K562 (cell line): ENCODE measurements around the gene VPS45. TPM values are rescaled to one million over a fixed set of nuclear protein-coding genes. Genes with fewer than 3 reads are reported as not detected.

Source experiments
- ATAC-seq: fragments of 200-7000 bp; cut with Tn5 transposase; 3 replicates; pipeline ENCODE4 v1.9.1; 2020; ENCODE audit warnings: moderate library complexity
- BruUV-seq: library from RNA; stranded (reverse); fragments of 400-500 nt; replicated peaks from 2 replicates; lab custom pipeline; 2021; lab: Mats Ljungman, UMichigan
- CTCF ChIA-PET: fragments of 300-600 bp; formaldehyde crosslinking; extraction: SDS; loops from one replicate; lab custom pipeline; 2021; ENCODE audit warnings: low intra/inter-chr PET ratio; lab: Yijun Ruan, JAX
- POLR2A ChIA-PET: fragments of 300-600, 350-650 bp; sonication (Branson Sonifier 250); formaldehyde crosslinking; extraction: SDS; loops from one replicate; lab custom pipeline; 2021; ENCODE audit warnings: antibody characterized with exemption, inconsistent platforms; lab: Yijun Ruan, JAX
- DNase-seq, 4 experiments: peaks; one replicate each; pipeline versions ENCODE4 v3.0.0 to v3.0.0-alpha.2; 2011 to 2018; ENCODE audit warnings: low spot score in 3 of 4, mixed read lengths in 3 of 4; ENCODE audit errors: extremely low read depth in 1 of 4
- FAIRE-seq: peaks from 2 replicates; lab custom pipeline; 2011; peaks lifted over from hg19 to GRCh38; lab: Jason Lieb, UNC
- H2AFZ ChIP-seq: 2 replicates; pipeline ENCODE4 v1.6.0; 2011; ENCODE audit warnings: low read depth, low read length, control low read depth, inconsistent platforms
- H3K27ac ChIP-seq: fragments of 200-600 bp; 3 replicates; pipeline ENCODE4 v1.8.0; 2011; ENCODE audit warnings: low read depth, mild to moderate bottlenecking, control low read depth, inconsistent platforms, low read length, moderate library complexity, mixed read lengths; ENCODE audit errors: extremely low read depth
- H3K27me3 ChIP-seq, 2 experiments: fragments of 300-600 bp in 1 of 2; 2 replicates in 1 of 2; 3 replicates in 1 of 2; pipeline versions ENCODE4 v1.6.0 to v1.8.0; 2011; ENCODE audit warnings: inconsistent platforms in 2 of 2, low read length in 2 of 2, mild to moderate bottlenecking in 1 of 2, mixed read lengths in 1 of 2, moderate library complexity in 1 of 2; ENCODE audit not compliant: control insufficient read depth in 2 of 2, insufficient read depth in 2 of 2
- H3K36me3 ChIP-seq: fragments of 300-600 bp; 3 replicates; pipeline ENCODE4 v1.8.0; 2011; ENCODE audit warnings: mild to moderate bottlenecking, low read length, inconsistent platforms; ENCODE audit not compliant: control insufficient read depth, insufficient read depth
- H3K4me1 ChIP-seq, 2 experiments: fragments of 200-600 bp in 1 of 2; replicated peaks in 1 of 2; 2 replicates in 1 of 2; 3 replicates in 1 of 2; pipeline versions ENCODE4 v1.5.1 to v1.8.0; 2011; ENCODE audit warnings: inconsistent platforms in 2 of 2, low read length in 2 of 2, mild to moderate bottlenecking in 1 of 2, mixed read lengths in 1 of 2, moderate library complexity in 1 of 2; ENCODE audit not compliant: control insufficient read depth in 2 of 2, insufficient read depth in 2 of 2
- H3K4me2 ChIP-seq: 2 replicates; pipeline ENCODE4 v1.6.1; 2011; ENCODE audit warnings: low read length, control low read depth, inconsistent platforms, mixed read lengths; ENCODE audit not compliant: insufficient read depth
- H3K4me3 ChIP-seq: fragments of 200-600 bp; sonication (generic), shearing (Covaris generic); 2 replicates; pipeline ENCODE4 v1.5.1; 2016; ENCODE audit warnings: control low read depth, inconsistent platforms
- H3K79me2 ChIP-seq: fragments of 200-600 bp; 3 replicates; pipeline ENCODE4 v1.8.0; 2011; ENCODE audit warnings: low read length, inconsistent platforms; ENCODE audit not compliant: control insufficient read depth, insufficient read depth
- H3K9ac ChIP-seq, 2 experiments: 2 replicates each; pipeline versions ENCODE4 v1.6.0 to v1.6.1; 2011; ENCODE audit warnings: low read depth in 2 of 2, low read length in 2 of 2, control low read depth in 1 of 2, inconsistent platforms in 1 of 2, mild to moderate bottlenecking in 1 of 2, mixed read lengths in 1 of 2; ENCODE audit not compliant: insufficient read depth in 1 of 2
- H3K9me1 ChIP-seq: one replicate; pipeline ENCODE4 v1.6.0; 2011; ENCODE audit warnings: inconsistent platforms, mild to moderate bottlenecking, low read length, moderate library complexity; ENCODE audit not compliant: control insufficient read depth, insufficient read depth
- H3K9me3 ChIP-seq: replicated peaks from 2 replicates; pipeline ENCODE4 v1.5.1; 2011; ENCODE audit warnings: low read depth, low read length, inconsistent platforms; ENCODE audit not compliant: control insufficient read depth, insufficient read depth
- H4K20me1 ChIP-seq: replicated peaks from 2 replicates; pipeline ENCODE4 v1.6.1; 2011; ENCODE audit warnings: low read length, inconsistent platforms, mixed read lengths; ENCODE audit not compliant: control insufficient read depth, insufficient read depth
- HEY1 ChIP-seq: fragments of 250-450 bp; sonication (Bioruptor Pico); IDR thresholded peaks from 2 replicates; pipeline ENCODE4 v1.5.0; 2020; ENCODE audit warnings: mild to moderate bottlenecking, moderate library complexity, borderline replicate concordance
- ILK ChIP-seq: fragments of 450-650 bp; IDR thresholded peaks from 2 replicates; pipeline ENCODE4 v1.6.1; 2016; ENCODE audit warnings: missing genetic modification characterization, low read depth, mild to moderate bottlenecking, missing compliant biosample characterization, moderate library complexity, borderline replicate concordance
- KHSRP ChIP-seq: fragments of 450-650 bp; IDR thresholded peaks from 2 replicates; pipeline ENCODE4 v1.6.1; 2017
- ZNF12 ChIP-seq: sonication (generic); formaldehyde crosslinking; IDR thresholded peaks from 2 replicates; pipeline ENCODE4 v1.4.0; 2020; ENCODE audit warnings: mild to moderate bottlenecking, missing genetic modification reagents
- WGBS: fragments of 100-300 bp; shearing (Covaris generic); methylation state at CpG from one replicate; pipeline ENCODE4 v1.1.6; 2016; ENCODE audit warnings: low coverage, mixed read lengths; ENCODE audit not compliant: insufficient coverage; ENCODE audit errors: missing lambda C conversion rate; 5-methylcytosine and 5-hydroxymethylcytosine counted together
- in situ Hi-C: fragments of 300-500 bp; cut with MboI; formaldehyde crosslinking; loops from 4 replicates; pipeline ENCODE4 v1.15.0; 2018; ENCODE audit warnings: inconsistent platforms, mixed read lengths
- intact Hi-C: fragments of 100-400 bp; cut with micrococcal nuclease; formaldehyde crosslinking; loops from 2 replicates; pipeline ENCODE4 v1.14.2; 2022
- polyA plus RNA-seq, 8 experiments: library from polyadenylated mRNA; depleted of rRNA in 4 of 8; stranded (reverse) in 5 of 8; unstranded in 3 of 8; fragments of >200 nt; fragmentation: Nextera tagmentation in 2 of 8; fragmentation: Illumina TruSeq in 1 of 8; extraction: Ambion mirVana in 2 of 8; extraction: Trizol in 1 of 8; gene quantifications; 2 replicates each; pipeline versions ENCODE4 v1.2.1 to v1.2.3, GENCODE V29; 2011 to 2014; ENCODE audit warnings: inconsistent platforms in 1 of 8, missing spikeins in 1 of 8
- total RNA-seq, 7 experiments: library from RNA; depleted of rRNA in 6 of 7; stranded (reverse); fragments of >200 nt in 6 of 7; fragmentation: Illumina TruSeq in 2 of 7; extraction: Trizol in 2 of 7; gene quantifications; 2 replicates each; pipeline versions ENCODE4 v1.2.1 to v1.2.3, GENCODE V29; 2011 to 2021; ENCODE audit warnings: low replicate concordance in 1 of 7
- TF ChIP-seq, protein P1 (sequence below), 2 experiments: IDR thresholded peaks; 2 replicates each; pipeline ENCODE4 v1.6.1; 2011; ENCODE audit warnings: borderline replicate concordance in 1 of 2, control low read depth in 1 of 2, low read depth in 1 of 2, low read length in 1 of 2, mild to moderate bottlenecking in 1 of 2, mixed read lengths in 1 of 2, moderate library complexity in 1 of 2; ENCODE audit not compliant: insufficient read depth in 1 of 2, insufficient read length in 1 of 2, poor library complexity in 1 of 2, severe bottlenecking in 1 of 2; ENCODE audit errors: extremely low read depth in 1 of 2
- TF ChIP-seq, protein P2 (sequence below), 2 experiments: IDR thresholded peaks in 1 of 2; conservative IDR thresholded peaks in 1 of 2; 2 replicates each; pipeline ENCODE4 v1.6.1; 2016; ENCODE audit warnings: low read depth in 2 of 2, mild to moderate bottlenecking in 1 of 2, missing compliant biosample characterization in 1 of 2, missing genetic modification characterization in 1 of 2, moderate library complexity in 1 of 2
- TF ChIP-seq, protein P3 (sequence below): fragments of 250-450 bp; sonication (Bioruptor Pico); IDR thresholded peaks from 2 replicates; pipeline ENCODE4 v1.4.0; 2020; ENCODE audit warnings: borderline replicate concordance
- TF ChIP-seq, protein P4 (sequence below), 3 experiments: IDR thresholded peaks in 2 of 3; conservative IDR thresholded peaks in 1 of 3; 2 replicates each; pipeline ENCODE4 v1.5.1; 2011 to 2012; ENCODE audit warnings: low read length in 3 of 3, mild to moderate bottlenecking in 3 of 3, control low read depth in 2 of 3, improper control_type of control experiment in 1 of 3, inconsistent platforms in 1 of 3, low read depth in 1 of 3, mixed read lengths in 1 of 3, moderate library complexity in 1 of 3; ENCODE audit not compliant: insufficient read depth in 2 of 3
- TF ChIP-seq, protein P5 (sequence below): fragments of 250-450 bp; sonication (Bioruptor Pico); IDR thresholded peaks from 2 replicates; pipeline ENCODE4 v1.8.0; 2021; ENCODE audit warnings: moderate library complexity, mild to moderate bottlenecking, inconsistent platforms

Gene VPS45
- total and polyA plus RNA-seq, 9 of the 15 experiments (the other 6 are each of a cell fraction or from before 2014, with no cell fraction given), result 17.9 to 48.2 (median 34.4) TPM

DNA sequence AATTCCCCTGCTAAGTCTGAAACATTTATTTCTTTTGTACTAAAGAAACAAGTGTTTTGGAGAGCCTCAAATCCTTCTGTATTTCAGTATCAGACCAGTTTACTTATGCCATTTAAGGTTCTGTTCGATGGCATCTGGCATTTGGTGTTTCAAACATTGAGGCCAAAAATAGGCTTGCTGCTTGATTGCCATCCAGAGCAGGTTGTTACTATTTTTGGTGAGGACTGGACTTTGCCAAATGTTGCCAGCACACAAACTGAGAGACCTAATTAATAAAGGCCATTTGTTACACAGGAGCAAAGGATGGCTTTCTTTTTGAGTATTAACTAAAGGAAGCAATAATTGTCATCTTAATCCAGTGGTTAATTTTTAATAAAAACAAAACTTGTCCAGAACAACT is 26.2 kb downstream of the VPS45 start:
- Histone ChIP-seq H2AFZ (no peak overlapping the region), H3K4me1 (no peaks in the 10 kb centered on the region), H3K4me3 (no peak overlapping the region), H3K79me2 (no peaks in the 10 kb centered on the region), H4K20me1 (no peaks in the 10 kb centered on the region), H3K27ac (no peak overlapping the region), H3K27me3 (no peaks in the 10 kb centered on the region), H3K9me3 (no peaks in the 10 kb centered on the region), H3K36me3 (peaks cover 54% of the 10 kb centered on the region; the same call in 2 of the 3 replicates), H3K9me1 (no peaks in the 10 kb centered on the region), H3K9ac (no peak overlapping the region), H3K4me2 (no peak overlapping the region)
- CTCF ChIA-PET, result no interaction called here
- intact Hi-C loops (loop anchor here (1.0 kb wide), 1 partner anchor 11 kb away; no protein-coding TSS in a partner anchor), in situ Hi-C loops (no loop called here)
- ATAC-seq (no peak), DNase-seq (no peak), FAIRE-seq (no peak)
- 91% methylated on average over 1 of the region's 1 CpG for WGBS
- BruUV-seq, result no TSS peak
- POLR2A ChIA-PET, result interaction anchor here (0.7 kb wide), 1 partner anchor 69 kb away, joined by 3 read pairs; no protein-coding TSS in a partner anchor
- TF ChIP-seq, protein P1, sequence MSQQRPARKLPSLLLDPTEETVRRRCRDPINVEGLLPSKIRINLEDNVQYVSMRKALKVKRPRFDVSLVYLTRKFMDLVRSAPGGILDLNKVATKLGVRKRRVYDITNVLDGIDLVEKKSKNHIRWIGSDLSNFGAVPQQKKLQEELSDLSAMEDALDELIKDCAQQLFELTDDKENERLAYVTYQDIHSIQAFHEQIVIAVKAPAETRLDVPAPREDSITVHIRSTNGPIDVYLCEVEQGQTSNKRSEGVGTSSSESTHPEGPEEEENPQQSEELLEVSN (IDR thresholded peaks at IDR 0.05; ENCODE audit: borderline replicate concordance in 1 of 2, extremely low read depth in 1 of 2, insufficient read depth in 1 of 2, insufficient read length in 1 of 2, low read depth in 1 of 2, low read length in 1 of 2, poor library complexity in 1 of 2, severe bottlenecking in 1 of 2), result no peak
- TF ChIP-seq ILK (tag), result no peak
- TF ChIP-seq, protein P2, sequence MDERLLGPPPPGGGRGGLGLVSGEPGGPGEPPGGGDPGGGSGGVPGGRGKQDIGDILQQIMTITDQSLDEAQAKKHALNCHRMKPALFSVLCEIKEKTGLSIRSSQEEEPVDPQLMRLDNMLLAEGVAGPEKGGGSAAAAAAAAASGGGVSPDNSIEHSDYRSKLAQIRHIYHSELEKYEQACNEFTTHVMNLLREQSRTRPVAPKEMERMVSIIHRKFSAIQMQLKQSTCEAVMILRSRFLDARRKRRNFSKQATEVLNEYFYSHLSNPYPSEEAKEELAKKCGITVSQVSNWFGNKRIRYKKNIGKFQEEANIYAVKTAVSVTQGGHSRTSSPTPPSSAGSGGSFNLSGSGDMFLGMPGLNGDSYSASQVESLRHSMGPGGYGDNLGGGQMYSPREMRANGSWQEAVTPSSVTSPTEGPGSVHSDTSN (CRISPR knock-in tag; IDR thresholded peaks at IDR 0.05; ENCODE audit: low read depth), result no peak
- TF ChIP-seq, protein P2 (tag; conservative IDR thresholded peaks at IDR 0.05; ENCODE audit: low read depth), result no peak
- TF ChIP-seq, protein P3, sequence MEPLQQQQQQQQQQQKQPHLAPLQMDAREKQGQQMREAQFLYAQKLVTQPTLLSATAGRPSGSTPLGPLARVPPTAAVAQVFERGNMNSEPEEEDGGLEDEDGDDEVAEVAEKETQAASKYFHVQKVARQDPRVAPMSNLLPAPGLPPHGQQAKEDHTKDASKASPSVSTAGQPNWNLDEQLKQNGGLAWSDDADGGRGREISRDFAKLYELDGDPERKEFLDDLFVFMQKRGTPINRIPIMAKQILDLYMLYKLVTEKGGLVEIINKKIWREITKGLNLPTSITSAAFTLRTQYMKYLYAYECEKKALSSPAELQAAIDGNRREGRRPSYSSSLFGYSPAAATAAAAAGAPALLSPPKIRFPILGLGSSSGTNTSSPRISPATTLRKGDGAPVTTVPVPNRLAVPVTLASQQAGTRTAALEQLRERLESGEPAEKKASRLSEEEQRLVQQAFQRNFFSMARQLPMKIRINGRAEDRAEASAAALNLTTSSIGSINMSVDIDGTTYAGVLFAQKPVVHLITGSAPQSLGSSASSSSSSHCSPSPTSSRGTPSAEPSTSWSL (CRISPR knock-in tag), result no peak
- TF ChIP-seq, protein P4, sequence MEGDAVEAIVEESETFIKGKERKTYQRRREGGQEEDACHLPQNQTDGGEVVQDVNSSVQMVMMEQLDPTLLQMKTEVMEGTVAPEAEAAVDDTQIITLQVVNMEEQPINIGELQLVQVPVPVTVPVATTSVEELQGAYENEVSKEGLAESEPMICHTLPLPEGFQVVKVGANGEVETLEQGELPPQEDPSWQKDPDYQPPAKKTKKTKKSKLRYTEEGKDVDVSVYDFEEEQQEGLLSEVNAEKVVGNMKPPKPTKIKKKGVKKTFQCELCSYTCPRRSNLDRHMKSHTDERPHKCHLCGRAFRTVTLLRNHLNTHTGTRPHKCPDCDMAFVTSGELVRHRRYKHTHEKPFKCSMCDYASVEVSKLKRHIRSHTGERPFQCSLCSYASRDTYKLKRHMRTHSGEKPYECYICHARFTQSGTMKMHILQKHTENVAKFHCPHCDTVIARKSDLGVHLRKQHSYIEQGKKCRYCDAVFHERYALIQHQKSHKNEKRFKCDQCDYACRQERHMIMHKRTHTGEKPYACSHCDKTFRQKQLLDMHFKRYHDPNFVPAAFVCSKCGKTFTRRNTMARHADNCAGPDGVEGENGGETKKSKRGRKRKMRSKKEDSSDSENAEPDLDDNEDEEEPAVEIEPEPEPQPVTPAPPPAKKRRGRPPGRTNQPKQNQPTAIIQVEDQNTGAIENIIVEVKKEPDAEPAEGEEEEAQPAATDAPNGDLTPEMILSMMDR (IDR thresholded peaks at IDR 0.05 in 2 of 3, conservative IDR thresholded peaks at IDR 0.05 in 1 of 3; ENCODE audit: insufficient read depth in 2 of 3, low read depth in 1 of 3, low read length in 3 of 3), result no peak
- TF ChIP-seq ZNF12 (CRISPR knock-in tag), result no peak
- TF ChIP-seq, protein P5, sequence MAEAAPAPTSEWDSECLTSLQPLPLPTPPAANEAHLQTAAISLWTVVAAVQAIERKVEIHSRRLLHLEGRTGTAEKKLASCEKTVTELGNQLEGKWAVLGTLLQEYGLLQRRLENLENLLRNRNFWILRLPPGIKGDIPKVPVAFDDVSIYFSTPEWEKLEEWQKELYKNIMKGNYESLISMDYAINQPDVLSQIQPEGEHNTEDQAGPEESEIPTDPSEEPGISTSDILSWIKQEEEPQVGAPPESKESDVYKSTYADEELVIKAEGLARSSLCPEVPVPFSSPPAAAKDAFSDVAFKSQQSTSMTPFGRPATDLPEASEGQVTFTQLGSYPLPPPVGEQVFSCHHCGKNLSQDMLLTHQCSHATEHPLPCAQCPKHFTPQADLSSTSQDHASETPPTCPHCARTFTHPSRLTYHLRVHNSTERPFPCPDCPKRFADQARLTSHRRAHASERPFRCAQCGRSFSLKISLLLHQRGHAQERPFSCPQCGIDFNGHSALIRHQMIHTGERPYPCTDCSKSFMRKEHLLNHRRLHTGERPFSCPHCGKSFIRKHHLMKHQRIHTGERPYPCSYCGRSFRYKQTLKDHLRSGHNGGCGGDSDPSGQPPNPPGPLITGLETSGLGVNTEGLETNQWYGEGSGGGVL, result no peak
- TF ChIP-seq KHSRP, result no peak
- TF ChIP-seq HEY1 (CRISPR knock-in tag), result no peak
